T-helper 1 cell (primary cell): ENCODE data around the gene PODNL1.
"Not testable (repeated sequence)": the region's sequence is repeated elsewhere in the genome, so short reads cannot be mapped to it uniquely, and the experiment has no call there.

Experiments
- DNase-seq, 5 donors: peaks; one replicate each; pipeline ENCODE4 v3.0.0-alpha.2; 2012 to 2020

The PODNL1 gene

DNA sequence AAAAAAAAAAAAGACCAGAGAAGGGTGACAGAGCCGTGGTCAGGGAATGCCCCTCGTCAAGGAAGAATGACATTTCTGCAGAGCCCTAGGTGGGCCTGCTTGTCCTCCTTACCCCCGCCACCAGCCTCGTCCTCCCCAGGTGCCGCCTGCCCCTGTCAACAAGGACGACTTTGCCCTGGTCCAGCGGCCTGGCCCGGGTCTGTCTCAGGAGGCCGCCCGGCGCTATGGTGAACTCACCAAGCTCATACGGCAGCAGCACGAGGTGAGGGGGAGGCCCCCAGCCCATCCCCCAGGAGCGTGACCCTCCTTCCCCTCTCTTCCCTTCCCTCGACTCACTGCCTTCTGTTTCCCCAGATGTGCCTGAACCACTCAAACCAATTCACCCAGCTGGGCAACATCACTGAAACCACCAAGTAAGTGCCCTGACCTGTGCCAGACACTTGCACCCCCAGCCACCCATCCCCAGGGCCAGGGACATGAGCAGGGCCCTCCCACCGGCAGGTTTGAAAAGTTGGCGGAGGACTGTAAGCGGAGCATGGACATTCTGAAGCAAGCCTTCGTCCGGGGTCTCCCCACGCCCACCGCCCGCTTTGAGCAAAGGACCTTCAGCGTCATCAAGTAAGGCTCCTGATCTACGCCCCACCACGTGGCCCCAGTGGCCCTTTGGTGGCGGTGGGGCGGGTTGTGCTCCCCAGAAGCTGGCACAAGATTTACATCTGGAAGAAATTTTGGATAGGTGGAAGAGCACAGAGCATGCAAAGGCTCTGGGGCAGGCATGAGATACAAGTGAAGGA lies 14.8 kb downstream of the PODNL1 start:
- no peak for DNase-seq

- not testable (repeated sequence) for DNase-seq
These were observed 16.1 kb downstream of the PODNL1 start for GRCh38 chr19:13922118-13922517.

DNA sequence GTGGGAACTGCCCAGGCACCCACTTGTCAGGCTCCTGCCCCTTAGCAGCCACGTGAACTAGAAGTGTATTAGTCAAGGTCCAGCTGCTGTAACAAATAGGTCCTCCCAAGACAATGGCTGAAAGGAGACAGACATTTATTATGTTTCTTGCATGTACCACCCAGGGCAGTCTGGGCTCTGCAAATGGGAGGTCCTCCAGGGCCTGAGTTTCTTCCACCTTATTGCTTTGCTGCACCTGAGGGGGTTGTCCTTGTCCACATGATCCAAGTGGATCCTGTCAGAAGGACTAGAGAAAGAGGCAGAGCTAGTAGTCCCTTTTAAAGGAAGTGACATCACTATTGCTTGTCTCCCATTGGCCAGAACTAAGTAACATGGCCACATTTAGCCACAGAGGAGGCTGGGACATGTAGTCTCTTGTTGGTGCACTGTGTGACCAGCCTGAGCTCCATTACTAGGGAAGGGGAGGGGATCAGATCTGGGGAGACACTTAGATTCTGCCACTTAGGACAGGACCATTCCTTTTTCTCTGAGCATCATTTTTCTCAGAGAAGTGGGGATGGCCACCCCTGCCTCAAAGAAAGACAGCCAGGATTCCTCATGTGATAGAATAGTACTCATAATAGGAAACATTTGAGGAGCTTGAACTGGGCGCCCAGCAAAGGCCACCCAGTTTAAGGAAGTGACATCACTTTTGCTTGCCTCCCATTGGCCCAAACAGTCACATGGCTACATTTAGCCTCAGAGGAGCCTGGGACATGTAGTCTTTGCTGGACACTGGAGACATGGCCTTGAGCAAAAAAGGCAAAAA lies 17.1 kb downstream of the PODNL1 start:
- DNase-seq: peak in 1 of 5 donors; percentile 46

DNA sequence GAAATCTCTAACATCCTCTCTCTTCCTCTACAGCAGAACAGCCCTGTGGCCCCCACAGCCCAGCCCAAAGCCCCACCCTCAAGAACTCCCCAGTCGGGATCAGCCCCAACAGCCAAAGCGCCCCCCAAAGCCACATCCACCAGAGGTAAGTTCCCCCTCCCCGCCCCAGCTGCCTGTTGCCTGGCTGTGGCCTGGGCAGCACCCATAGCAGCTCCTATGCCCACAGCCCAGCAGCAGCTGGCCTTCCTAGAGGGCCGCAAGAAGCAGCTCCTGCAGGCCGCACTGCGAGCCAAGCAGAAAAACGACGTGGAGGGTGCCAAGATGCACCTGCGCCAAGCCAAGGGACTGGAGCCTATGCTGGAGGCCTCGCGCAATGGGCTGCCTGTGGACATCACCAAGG lies 17.7 kb downstream of the PODNL1 start:
- DNase-seq: no peak

- no peak for DNase-seq
These were observed 19.3 kb downstream of the PODNL1 start for GRCh38 chr19:13918726-13919411.

DNA sequence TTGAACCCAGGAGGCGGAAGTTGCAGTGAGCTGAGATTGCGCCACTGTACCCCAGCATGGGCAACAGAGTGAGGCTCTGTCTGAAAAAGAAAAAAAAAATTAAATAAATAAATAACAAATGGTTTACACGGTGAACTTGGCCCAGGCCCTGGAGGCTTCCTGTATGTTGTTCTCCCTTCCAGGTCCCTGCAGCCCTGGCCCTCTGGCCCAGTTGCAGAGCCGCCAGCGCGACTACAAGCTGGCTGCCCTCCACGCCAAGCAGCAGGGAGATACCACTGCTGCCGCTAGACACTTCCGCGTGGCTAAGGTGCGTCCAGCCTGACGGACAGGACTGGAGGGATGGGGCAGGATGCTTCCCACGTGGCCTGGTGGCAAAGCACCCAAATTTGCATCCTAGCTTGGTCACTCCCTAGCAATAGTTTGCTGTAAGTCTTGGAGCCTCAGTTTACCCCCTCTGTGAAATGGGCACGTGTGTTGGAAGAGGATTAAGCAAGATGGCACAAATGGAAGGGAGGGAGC lies 20.3 kb downstream of the PODNL1 start:
- DNase-seq: no peak

GRCh38 chr19:13914777-13915176 lies 23.4 kb downstream of the PODNL1 start:
- no peak for DNase-seq

DNA sequence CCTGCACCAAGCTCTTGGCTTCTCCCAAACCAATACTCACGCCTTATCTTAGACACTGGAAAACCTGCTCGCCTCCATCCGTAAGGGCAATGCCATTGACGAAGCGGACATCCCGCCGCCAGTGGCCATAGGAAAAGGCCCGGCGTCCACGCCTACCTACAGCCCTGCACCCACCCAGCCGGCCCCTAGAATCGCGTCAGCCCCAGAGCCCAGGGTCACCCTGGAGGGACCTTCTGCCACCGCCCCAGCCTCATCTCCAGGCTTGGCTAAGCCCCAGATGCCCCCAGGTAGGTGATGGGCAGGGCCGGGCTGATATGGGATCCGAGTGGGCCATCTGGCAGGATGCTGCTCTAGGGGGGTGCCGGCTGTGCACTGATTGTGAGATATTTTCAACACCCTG lies 24.9 kb downstream of the PODNL1 start:
- no peak for DNase-seq

GRCh38 chr19:13909430-13909829 lies 28.8 kb downstream of the PODNL1 start:
- no peak for DNase-seq

DNA sequence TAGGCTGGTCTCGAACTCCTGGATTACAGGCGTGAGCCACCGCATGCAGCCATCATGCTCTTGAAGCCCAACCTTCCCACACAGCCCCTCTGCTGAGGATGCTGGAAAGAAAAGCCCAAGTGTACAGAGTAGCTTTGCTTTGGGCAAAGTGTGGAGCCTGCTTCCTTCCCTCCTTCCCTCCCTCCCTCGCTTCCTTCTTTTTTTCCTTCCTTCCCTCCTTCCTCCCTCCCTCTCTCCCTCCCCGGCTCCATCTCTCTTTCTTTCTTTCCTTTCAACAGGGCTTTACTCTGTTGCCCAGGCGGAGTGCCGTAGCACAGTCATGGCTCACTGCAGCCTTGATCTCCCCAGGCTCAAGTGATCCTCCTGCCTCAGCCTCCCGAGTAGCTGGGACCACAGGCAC lies 29.5 kb downstream of the PODNL1 start:
- DNase-seq: no peak

DNA sequence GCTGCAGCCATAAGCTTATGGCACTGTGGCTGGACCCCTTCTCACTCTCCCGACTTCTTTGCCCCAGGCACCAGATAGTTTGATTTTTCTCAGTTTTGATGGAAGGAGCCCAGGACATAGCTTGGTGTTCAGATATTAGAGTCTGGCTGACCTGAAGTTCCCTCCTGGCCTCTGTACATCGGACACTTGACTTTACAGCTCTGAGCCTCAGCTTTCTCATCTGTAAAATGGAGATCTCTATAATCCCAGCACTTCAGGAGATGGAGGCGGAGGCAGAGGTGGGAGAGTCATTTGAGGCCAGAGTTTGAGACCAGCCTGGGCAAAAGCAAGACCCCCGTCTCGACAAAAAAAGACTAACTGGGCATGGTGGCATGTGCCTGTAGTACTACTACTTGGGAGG lies 31.3 kb downstream of the PODNL1 start:
- DNase-seq: no peak

DNA sequence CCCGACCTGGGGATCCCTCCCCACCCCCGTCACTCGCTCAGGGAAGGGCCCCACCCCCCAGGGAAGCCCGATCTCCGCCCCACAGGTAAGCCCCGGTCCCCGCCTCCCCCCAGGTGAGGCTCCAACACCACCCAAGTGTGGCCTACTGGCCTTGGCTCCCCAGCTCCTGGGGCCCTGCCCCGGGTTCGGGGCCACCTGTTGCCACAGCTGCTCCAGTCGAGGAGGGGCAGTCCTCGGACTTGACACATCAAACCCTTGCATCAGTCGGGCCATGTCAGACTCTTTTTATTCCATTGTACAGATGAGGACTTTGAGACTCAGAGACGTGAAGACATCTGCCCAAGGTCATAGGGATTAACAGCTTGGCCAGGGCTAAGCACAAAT lies 31.7 kb downstream of the PODNL1 start:
- DNase-seq: peak in 2 of 5 donors; percentile 18 to 25

- peak; percentile 87 to 94 (median 92) for DNase-seq
These were observed 32.3 kb downstream of the PODNL1 start, which contains the start of the genes BRME1 and CC2D1A for GRCh38 chr19:13905634-13906520. BRME1 (minus strand) TSS chr19:13906117; CDS start chr19:13904892, 1,225 bp downstream. CC2D1A (plus strand) TSS chr19:13906201; CDS start chr19:13906442, 241 bp downstream.

GRCh38 chr19:13902993-13903555 lies 35.1 kb downstream of the PODNL1 start:
- peak in 2 of 5 donors; percentile 15 to 42 for DNase-seq

DNA sequence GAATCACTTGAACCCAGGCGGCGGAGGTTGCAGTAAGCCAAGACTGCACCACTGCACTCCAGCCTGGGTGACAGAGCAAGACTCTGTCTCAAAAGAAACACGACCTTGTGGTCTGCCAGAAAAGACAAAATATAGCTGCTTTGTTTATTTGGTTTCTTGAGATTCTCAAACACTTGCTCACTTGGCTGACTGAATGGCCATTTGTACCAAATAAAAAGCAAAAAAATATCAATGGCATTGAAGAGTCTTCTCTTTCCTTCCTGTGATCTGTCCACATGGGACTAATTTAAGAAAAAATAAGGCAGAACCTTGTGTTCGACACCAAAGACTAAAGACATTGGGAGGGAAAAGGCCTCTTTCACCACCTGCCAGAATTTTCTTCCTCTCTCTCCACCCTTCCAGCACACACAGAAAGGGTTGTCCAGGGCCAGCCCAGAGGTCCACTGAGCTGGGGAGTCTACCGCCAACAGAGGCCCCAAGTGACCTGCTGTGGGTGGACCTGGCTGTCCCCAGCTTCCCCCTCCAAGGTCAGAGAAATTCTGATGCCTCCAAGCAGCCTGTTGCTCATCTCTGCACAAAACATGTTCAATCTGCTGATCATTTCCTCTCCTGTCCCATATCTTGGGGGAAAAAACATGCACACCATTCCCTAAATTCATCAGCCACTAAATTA lies 38.2 kb downstream of the PODNL1 start:
- no peak for DNase-seq

- DNase-seq: no peak
These were observed 38.8 kb downstream of the PODNL1 start for GRCh38 chr19:13899393-13899792.

- DNase-seq: no peak
These were observed 42.0 kb downstream of the PODNL1 start for GRCh38 chr19:13896227-13896626.

DNA sequence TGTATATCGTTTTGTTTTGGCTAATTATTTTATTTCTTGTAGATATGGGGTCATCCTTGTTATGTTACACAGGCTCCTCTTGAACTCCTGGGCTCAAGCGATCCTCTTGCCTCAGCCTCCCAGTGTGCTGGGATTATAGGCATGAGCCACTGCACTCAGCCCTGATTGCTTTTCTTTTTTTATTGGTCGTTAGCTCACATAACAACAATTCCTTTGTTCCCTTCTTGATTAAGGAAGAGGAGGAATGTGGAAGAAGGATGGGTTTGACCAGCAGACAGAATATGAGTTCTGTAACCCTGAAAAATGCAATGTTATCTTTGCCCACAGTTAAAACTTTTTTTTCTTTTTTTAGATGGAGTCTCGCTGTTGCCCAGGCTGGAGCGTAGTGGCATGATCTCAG lies 43.7 kb downstream of the PODNL1 start:
- no peak for DNase-seq

DNA sequence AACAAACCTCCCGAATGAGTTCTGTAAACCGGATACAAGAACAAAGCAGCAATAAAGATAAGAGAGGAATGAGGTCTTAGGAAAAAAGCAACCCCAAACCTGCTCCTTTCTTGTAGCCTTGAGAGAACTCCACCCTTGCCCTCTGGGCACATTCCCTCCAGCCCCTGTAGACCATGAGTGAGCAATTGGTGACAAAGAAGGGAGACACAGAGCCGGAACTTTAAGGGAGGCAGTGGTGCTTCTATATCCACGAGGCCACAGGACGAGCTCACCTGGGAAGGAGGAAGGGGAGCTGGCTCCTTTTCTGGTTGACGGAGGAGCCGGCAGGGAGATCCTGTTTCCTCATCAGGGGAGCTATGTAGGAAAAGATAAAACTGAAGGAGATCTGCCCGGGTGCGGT lies 45.3 kb downstream of the PODNL1 start:
- DNase-seq: no peak

DNA sequence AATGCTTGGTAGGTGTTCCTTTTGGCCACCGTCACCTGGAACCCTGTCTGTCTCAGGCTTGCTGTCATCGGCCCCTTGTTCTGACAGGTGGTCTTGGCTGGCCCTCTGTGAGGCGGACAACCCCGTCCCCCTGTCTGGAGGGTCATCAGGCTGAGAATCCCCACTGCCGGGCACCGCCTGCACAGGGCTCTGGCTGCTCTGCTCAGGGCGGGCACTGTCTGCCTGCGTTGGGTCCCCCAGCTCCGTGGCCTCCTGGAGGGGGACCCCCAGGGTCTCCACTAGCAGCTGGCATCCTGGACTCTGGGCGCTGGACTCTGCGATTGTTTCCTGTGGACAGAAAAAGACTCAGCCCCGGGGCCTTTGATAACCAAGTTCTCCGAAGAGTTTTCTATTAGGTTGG lies 48.1 kb downstream of the PODNL1 start:
- no peak for DNase-seq

GRCh38 chr19:13888281-13888680 lies 49.9 kb downstream of the PODNL1 start:
- no peak for DNase-seq
